Heart left ventricle (tissue), 16 donors: ENCODE measurements around the gene UFL1. TPM values are rescaled to one million over a fixed set of nuclear protein-coding genes. Genes with fewer than 3 reads are reported as not detected.
A peak's percentile ranks its signal among the peaks of the same experiment; 100 is the strongest.

Experiments
- ATAC-seq, 4 donors: fragments of 200-7000 bp; cut with Tn5 transposase; one replicate each; pipeline ENCODE4 v1.9.1; 2020 to 2022; ENCODE audit warnings: moderate library complexity in 4 of 4, mild to moderate bottlenecking in 3 of 4, moderate number of reproducible peaks in 1 of 4
- DNase-seq, 5 donors: peaks; one replicate each; pipeline ENCODE4 v3.0.0-alpha.2; 2020
- H3K27ac ChIP-seq, 12 donors: fragments of 200-600 bp; sonication (generic) in 4 of 12; one replicate each; pipeline versions ENCODE4 v1.5.0 to v1.8.0; 2016 to 2022; ENCODE audit warnings: mild to moderate bottlenecking in 2 of 12
- H3K27me3 ChIP-seq, 9 donors: fragments of 200-600 bp; sonication (generic) in 2 of 9; one replicate each; pipeline versions ENCODE4 v1.5.1 to v1.8.0; 2016 to 2022; ENCODE audit warnings: mild to moderate bottlenecking in 3 of 9
- H3K36me3 ChIP-seq, 9 donors: fragments of 200-600 bp; sonication (generic) in 2 of 9; one replicate each; pipeline versions ENCODE4 v1.5.0 to v1.8.0; 2018 to 2022; ENCODE audit warnings: mild to moderate bottlenecking in 2 of 9
- H3K4me1 ChIP-seq, 12 donors: fragments of 200-600 bp; sonication (generic) in 4 of 12; one replicate each; pipeline versions ENCODE4 v1.5.0 to v1.8.0; 2016 to 2022; ENCODE audit warnings: mild to moderate bottlenecking in 3 of 12
- H3K4me3 ChIP-seq, 12 donors: fragments of 200-600 bp; sonication (generic) in 4 of 12; one replicate each; pipeline versions ENCODE4 v1.5.0 to v1.8.0; 2017 to 2022; ENCODE audit warnings: mild to moderate bottlenecking in 9 of 12, moderate library complexity in 4 of 12
- H3K9me3 ChIP-seq, 12 donors: fragments of 200-600 bp; sonication (generic) in 4 of 12; one replicate each; pipeline versions ENCODE4 v1.5.0 to v1.8.0; 2016 to 2022; ENCODE audit warnings: mild to moderate bottlenecking in 1 of 12
- CTCF ChIP-seq, 12 donors: fragments of 200-600 bp; sonication (generic) in 4 of 12; IDR thresholded peaks; one replicate each; pipeline versions ENCODE4 v1.5.0 to v1.8.0; 2018 to 2022; ENCODE audit warnings: antibody characterized with exemption in 12 of 12, mild to moderate bottlenecking in 5 of 12
- POLR2A ChIP-seq, 2 donors: fragments of 450-650 bp; IDR thresholded peaks; one replicate each; pipeline ENCODE4 v1.6.1; 2017; ENCODE audit warnings: antibody characterized with exemption in 2 of 2, mild to moderate bottlenecking in 2 of 2, moderate library complexity in 2 of 2
- WGBS, 4 donors: extraction: QIAGEN DNeasy Blood & Tissue Kit in 2 of 4; methylation state at CpG; one replicate each; pipeline versions ENCODE4 v1.1.5 to v1.1.7; 2013 to 2018; 5-methylcytosine and 5-hydroxymethylcytosine counted together
- intact Hi-C, 10 donors: fragments of 100-400 bp; cut with DNase I; formaldehyde crosslinking; loops; one replicate each; pipeline versions ENCODE4 v1.11.1 to v1.14.2; 2022
- polyA plus RNA-seq, 2 donors: library from polyadenylated mRNA; stranded (reverse); fragments of 200-250 nt; gene quantifications; one replicate each; pipeline ENCODE4 v1.2.3, GENCODE V29; 2013
- total RNA-seq, 9 donors: library from RNA; depleted of rRNA in 2 of 9; stranded (reverse); fragments of >200 nt in 2 of 9; fragmentation: NEBNext Ultra II Directional in 3 of 9; extraction: Animal tissue kit (Norgen Biotek cat#: 25700) in 3 of 9; gene quantifications; one replicate each; pipeline versions ENCODE4 v1.1.0 to v1.2.4, GENCODE V29; 2016 to 2023
- donor health status: ischemic (EF 13 %, LVEDD 7.1; RV severe dilation, severe dysfunction).
- donor health status: healthy with polysubstance abuse.
- donor health status: DM: no; HTN: yes; CAD: no.
- donor health status: DM: no; HTN: no; CAD: no.
- donor health status: ischemic (EF 25% LVEDD 6.9; RV normal size, moderate dysfunction).
- donor health status: ischemic (EF 25% LVEDD 5.7; RV mildly dilated, moderate dysfunction).
- donor health status: healthy.
- donor health status: DM: yes; HTN: yes; CAD: no.
- donor health status: ischemic (EF 35%, LVEDD 5.7; RV mildly dilated, moderate dysfunction).
- donor health status: nonischemic (EF 11% LVEDD 7.7; RV severe dilation, severe dysfunction).
- donor health status: DM: yes; HTN: yes; CAD: no.
- donor health status: PGD.
- donor health status: ischemic (EF 29% LVEDD 5.4; RV normal size, mild dysfunction).
- donor health status: nonischemic (EF 23%, LVEDD 6.1; RV moderate dilation, normal function).

UFL1 gene
- total and polyA plus RNA-seq, 11 donors: 10.3 to 30.3 (median 22.3) TPM

DNA sequence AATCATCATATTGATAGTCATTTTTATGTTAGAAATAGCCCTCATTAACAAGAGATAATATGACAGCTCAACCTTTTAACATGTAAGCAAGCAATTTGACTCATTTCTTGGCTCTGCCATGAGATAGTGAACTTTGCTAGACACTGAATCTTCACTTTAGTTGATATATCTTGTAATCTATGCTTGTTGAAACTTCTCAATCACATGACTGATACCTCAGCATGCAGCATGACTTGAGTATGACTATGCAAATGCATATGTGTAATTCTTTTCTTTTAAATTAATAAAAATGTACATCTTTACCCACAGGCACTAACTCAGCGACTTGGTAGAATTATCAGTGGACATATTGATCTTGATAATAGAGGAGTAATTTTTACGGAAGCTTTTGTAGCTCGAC lies 6.6 kb downstream of the UFL1 start:
- ATAC-seq: no peak
- TF ChIP-seq POLR2A (IDR thresholded peaks at IDR 0.05) (no peak), CTCF (IDR thresholded peaks at IDR 0.05) (no peak)
- no peak for DNase-seq
- Histone ChIP-seq H3K36me3 (peaks cover 0 to 98% (median 91%) of the 10 kb centered on the region in 9 donors), H3K4me3 (no peak overlapping the region), H3K27ac (no peak overlapping the region), H3K4me1 (peaks cover 0 to 10% (median 6%) of the 10 kb centered on the region in 12 donors), H3K27me3 (no peaks in the 10 kb centered on the region), H3K9me3 (no peaks in the 10 kb centered on the region)
- 96 to 99% (median 98%) methylated on average over 3 of the region's 3 CpGs for WGBS, 4 donors
- intact Hi-C loops: loop anchor here in 2 of 10 donors (10.0 kb wide), 2 partner anchors 367 to 953 kb away; partner anchors contain the start of genes NDUFAF4 (in 2 of the 2) and MANEA (in 1 of the 2)

GRCh38 chr6:96532399-96532798 lies 10.8 kb downstream of the UFL1 start:
- no peak overlapping the region for H3K27ac ChIP-seq
- H3K27me3 ChIP-seq: no peaks in the 10 kb centered on the region
- no peak for TF ChIP-seq POLR2A (IDR thresholded peaks at IDR 0.05)
- TF ChIP-seq CTCF (IDR thresholded peaks at IDR 0.05): no peak
- H3K36me3 ChIP-seq: peaks cover 0 to 100% (median 86%) of the 10 kb centered on the region in 9 donors
- DNase-seq: no peak
- intact Hi-C loops: loop anchor here in 1 of 10 donors (5.0 kb wide), 1 partner anchor 365 kb away; the partner anchor contains the start of gene NDUFAF4
- H3K4me1 ChIP-seq: no peaks in the 10 kb centered on the region
- no peak for ATAC-seq
- no peak overlapping the region for H3K4me3 ChIP-seq
- no peaks in the 10 kb centered on the region for H3K9me3 ChIP-seq
- 79 to 85% (median 81%) methylated on average over 1 of the region's 1 CpG for WGBS, 4 donors

DNA sequence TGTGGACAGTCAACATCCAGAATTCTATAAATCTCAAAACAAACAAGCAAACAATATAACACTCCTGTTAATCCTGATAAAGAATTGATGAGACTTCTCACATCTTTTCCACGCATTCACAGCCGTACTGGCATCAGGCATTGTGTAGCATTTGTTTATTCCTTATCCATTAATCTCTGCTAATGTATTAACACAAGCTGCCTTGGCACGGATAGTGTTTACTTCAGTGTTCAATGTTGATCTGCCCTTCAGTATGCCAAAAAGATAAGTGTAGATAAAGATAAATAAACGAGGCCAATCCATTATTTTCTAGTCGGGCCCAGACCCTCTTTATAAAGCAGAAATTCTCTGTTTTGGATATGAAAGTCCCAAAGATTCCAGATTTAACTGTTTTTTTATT lies 16.1 kb downstream of the UFL1 start:
- ATAC-seq (no peak), DNase-seq (no peak)
- 79 to 82% (median 80%) methylated on average over 5 of the region's 5 CpGs for WGBS, 4 donors
- H3K27ac ChIP-seq: no peak overlapping the region
- peaks cover 0 to 100% (median 73%) of the 10 kb centered on the region in 9 donors for H3K36me3 ChIP-seq
- H3K9me3 ChIP-seq: no peaks in the 10 kb centered on the region
- intact Hi-C loops: no loop called here
- no peak overlapping the region for H3K4me3 ChIP-seq
- H3K4me1 ChIP-seq: no peaks in the 10 kb centered on the region
- no peak for TF ChIP-seq CTCF (IDR thresholded peaks at IDR 0.05)
- no peak for TF ChIP-seq POLR2A (IDR thresholded peaks at IDR 0.05)
- H3K27me3 ChIP-seq: no peaks in the 10 kb centered on the region

DNA sequence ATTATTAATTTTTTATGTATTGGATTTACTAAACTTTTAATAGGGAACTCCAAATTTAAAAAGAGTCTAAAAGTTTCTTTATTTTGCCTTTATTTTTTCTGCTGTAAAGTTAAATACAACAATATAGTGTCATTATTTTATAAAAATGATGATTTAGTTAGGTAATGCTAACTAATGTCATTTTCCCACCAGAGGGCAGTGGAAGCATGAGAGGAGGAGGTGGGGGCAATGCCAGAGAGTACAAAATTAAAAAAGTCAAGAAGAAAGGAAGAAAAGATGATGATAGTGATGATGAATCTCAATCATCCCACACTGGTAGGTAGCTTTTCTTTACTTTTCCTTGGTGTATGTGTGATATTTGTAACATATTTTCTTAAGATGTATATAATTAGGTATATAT lies 21.1 kb downstream of the UFL1 start:
- no peak overlapping the region for H3K4me3 ChIP-seq
- intact Hi-C loops: loop anchor here in 4 of 10 donors (5.0 to 10.0 kb wide), 6 partner anchors 85 to 522 kb away; partner anchors contain the start of gene NDUFAF4 (in 2 of the 4)
- TF ChIP-seq CTCF (IDR thresholded peaks at IDR 0.05) (peak in 9 of 12 donors; percentile 9 to 56 (median 39)), POLR2A (IDR thresholded peaks at IDR 0.05) (no peak)
- no peaks in the 10 kb centered on the region for H3K27me3 ChIP-seq
- peaks cover 0 to 100% (median 87%) of the 10 kb centered on the region in 9 donors for H3K36me3 ChIP-seq
- H3K4me1 ChIP-seq: no peaks in the 10 kb centered on the region
- no peak overlapping the region for H3K27ac ChIP-seq
- ATAC-seq (no peak), DNase-seq (no peak)
- no peaks in the 10 kb centered on the region for H3K9me3 ChIP-seq
